GM20000 (cell line): ENCODE results near the gene TAOK2.
"Not testable (repeated sequence)": the region's sequence is repeated elsewhere in the genome, so short reads cannot be mapped to it uniquely, and the experiment has no call there.

ENCODE experiments used
- DNase-seq: peaks from one replicate; pipeline ENCODE4 v3.0.0; 2012; ENCODE audit warnings: low spot score
- TF ChIP-seq, protein P1 (sequence below): IDR thresholded peaks from 2 replicates; pipeline ENCODE4 v1.5.1; 2012; ENCODE audit warnings: mild to moderate bottlenecking, control low read depth; ENCODE audit errors: extremely low read depth, missing control alignments

TAOK2 gene

GRCh38 chr16:30031477-30031918 is 57.8 kb downstream of the TAOK2 start:
- DNase-seq, result no peak
- TF ChIP-seq, protein P1, sequence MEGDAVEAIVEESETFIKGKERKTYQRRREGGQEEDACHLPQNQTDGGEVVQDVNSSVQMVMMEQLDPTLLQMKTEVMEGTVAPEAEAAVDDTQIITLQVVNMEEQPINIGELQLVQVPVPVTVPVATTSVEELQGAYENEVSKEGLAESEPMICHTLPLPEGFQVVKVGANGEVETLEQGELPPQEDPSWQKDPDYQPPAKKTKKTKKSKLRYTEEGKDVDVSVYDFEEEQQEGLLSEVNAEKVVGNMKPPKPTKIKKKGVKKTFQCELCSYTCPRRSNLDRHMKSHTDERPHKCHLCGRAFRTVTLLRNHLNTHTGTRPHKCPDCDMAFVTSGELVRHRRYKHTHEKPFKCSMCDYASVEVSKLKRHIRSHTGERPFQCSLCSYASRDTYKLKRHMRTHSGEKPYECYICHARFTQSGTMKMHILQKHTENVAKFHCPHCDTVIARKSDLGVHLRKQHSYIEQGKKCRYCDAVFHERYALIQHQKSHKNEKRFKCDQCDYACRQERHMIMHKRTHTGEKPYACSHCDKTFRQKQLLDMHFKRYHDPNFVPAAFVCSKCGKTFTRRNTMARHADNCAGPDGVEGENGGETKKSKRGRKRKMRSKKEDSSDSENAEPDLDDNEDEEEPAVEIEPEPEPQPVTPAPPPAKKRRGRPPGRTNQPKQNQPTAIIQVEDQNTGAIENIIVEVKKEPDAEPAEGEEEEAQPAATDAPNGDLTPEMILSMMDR, result no peak

DNA sequence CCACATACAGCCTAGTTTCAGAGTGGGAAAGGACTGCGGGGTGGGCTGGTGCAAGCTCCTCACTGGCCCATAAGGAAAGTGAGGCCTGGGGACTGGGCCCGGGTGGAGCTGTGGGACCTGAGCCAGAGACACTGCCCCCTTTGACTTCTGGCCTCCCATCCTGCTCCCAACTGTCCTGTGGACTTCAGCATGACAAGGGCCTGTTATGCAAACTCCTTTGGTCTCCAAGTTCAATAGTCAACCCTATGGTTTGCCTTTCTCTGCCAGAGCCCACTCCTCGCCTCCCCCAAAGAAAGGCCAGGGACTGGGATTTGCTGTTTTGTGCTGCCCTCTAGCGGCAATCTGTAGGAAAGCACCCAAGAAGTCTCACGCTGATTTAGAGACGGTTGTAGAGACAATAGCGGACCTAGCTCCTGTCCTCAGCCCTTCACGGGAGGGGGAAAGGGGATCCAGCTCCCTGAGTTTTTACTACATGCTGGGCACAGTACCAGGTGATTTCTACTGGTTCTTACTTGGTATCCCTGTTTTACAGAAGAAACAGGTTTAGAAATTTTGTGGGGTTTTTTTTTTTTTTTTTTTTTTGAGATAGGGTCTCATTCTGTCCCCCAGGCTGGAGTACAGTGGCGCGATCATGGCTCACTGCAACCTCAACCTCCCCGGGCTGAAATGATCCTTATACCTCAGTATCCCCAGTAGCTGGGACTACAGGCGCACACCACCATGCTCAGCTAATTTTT is 58.6 kb downstream of the TAOK2 start:
- peak; percentile 86 for DNase-seq
- TF ChIP-seq, protein P1, result peak; percentile 79

DNA sequence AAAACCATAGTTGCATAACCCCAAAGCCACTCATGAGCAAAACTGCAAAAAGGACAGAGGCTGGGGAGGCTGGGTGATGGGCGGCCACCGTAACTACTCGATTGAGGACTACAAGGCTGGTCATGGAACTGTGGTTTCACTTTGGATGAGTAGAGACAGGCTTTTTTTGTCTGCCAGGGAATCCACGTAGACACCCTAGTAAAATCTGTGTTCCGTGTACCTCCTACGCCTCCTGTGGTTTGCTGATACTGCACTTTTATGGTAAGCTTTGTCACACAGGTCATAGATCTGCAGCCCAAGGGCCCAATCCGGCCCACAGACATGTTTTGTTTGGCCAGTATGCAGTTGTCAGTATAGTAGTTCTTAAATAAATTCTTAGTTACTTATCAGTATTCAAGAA is 59.6 kb downstream of the TAOK2 start:
- TF ChIP-seq, protein P1, result no peak
- no peak for DNase-seq

DNA sequence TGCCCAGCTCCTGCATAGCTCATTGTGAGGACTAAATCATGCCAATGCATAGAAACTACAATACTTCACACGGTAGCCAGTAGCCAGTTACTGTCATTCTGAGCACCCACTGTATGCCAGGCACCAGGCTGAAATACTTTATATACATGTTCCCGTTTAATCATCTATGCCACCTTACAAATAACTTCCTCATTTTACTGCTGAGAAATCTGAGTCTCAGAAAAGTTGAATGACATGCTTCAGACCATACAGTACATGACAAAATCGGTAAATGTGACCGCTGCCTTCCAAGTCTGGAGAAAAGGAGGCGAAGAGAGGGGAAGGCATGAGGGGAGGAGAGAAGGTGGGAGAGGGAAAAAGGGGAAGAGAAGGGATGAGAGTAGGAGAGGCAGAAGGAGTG is 66.6 kb downstream of the TAOK2 start:
- TF ChIP-seq, protein P1, result no peak
- DNase-seq, result no peak

- not testable (repeated sequence) for DNase-seq
Observed at GRCh38 chr16:30040690-30041089, 67.0 kb downstream of the TAOK2 start.

DNA sequence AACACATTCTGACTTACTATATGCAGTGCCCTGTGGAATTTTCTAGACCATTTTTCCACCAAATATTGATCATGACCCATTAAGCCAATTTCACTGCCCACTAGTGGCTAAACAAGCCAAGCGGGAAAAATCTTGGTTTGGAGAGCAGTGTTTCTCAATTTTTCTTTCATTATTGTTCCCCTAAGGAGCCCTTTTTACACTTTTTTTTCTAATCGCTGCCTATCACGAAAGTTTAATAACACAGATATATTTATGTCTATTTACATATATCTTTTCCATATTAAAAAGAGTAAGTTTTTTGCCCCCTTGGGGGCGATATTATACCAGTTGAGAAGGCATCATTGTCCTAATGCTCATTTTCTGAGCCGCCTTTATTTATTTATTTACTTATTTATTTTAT is 68.2 kb downstream of the TAOK2 start:
- DNase-seq, result no peak
- TF ChIP-seq, protein P1, result no peak
